T-helper 9 cell (primary cell): ENCODE measurements around the gene ZNF804B.

Experiments
- DNase-seq: peaks from one replicate; pipeline ENCODE4 v3.0.0-alpha.2; 2020

The ZNF804B gene

GRCh38 chr7:88842201-88842600 is 82.7 kb downstream of the ZNF804B start:
- no peak for DNase-seq

GRCh38 chr7:88845091-88845490 is 85.6 kb downstream of the ZNF804B start:
- DNase-seq: no peak

GRCh38 chr7:88851220-88851619 is 91.7 kb downstream of the ZNF804B start:
- DNase-seq: no peak

- no peak for DNase-seq
These were observed 99.8 kb downstream of the ZNF804B start for GRCh38 chr7:88859288-88859687.

- DNase-seq: no peak
These were observed 106.9 kb downstream of the ZNF804B start for GRCh38 chr7:88866265-88866863.

- no peak for DNase-seq
These were observed 107.7 kb downstream of the ZNF804B start for GRCh38 chr7:88867158-88867557.

GRCh38 chr7:88868456-88868855 is 109.0 kb downstream of the ZNF804B start:
- no peak for DNase-seq

- no peak for DNase-seq
These were observed 121.6 kb downstream of the ZNF804B start for GRCh38 chr7:88881136-88881535.

- no peak for DNase-seq
These were observed 125.6 kb downstream of the ZNF804B start for GRCh38 chr7:88885131-88885530.

GRCh38 chr7:88888684-88889083 is 129.2 kb downstream of the ZNF804B start:
- DNase-seq: no peak

GRCh38 chr7:88910516-88910915 is 151.0 kb downstream of the ZNF804B start:
- no peak for DNase-seq

- no peak for DNase-seq
These were observed 153.4 kb downstream of the ZNF804B start for GRCh38 chr7:88912852-88913251.

- DNase-seq: no peak
These were observed 156.1 kb downstream of the ZNF804B start for GRCh38 chr7:88915615-88916014.

- no peak for DNase-seq
These were observed 160.1 kb downstream of the ZNF804B start for GRCh38 chr7:88919478-88920131.

- no peak for DNase-seq
These were observed 163.4 kb downstream of the ZNF804B start for GRCh38 chr7:88922944-88923343.

- no peak for DNase-seq
These were observed 168.8 kb downstream of the ZNF804B start for GRCh38 chr7:88928276-88928675.

- DNase-seq: no peak
These were observed 170.2 kb downstream of the ZNF804B start for GRCh38 chr7:88929719-88930118.

GRCh38 chr7:88933285-88933684 is 173.8 kb downstream of the ZNF804B start:
- DNase-seq: no peak

- no peak for DNase-seq
These were observed 183.5 kb downstream of the ZNF804B start for GRCh38 chr7:88942815-88943501.

GRCh38 chr7:88951826-88952225 is 192.3 kb downstream of the ZNF804B start:
- DNase-seq: no peak

GRCh38 chr7:88964418-88964817 is 204.9 kb downstream of the ZNF804B start:
- no peak for DNase-seq

- DNase-seq: no peak
These were observed 205.9 kb downstream of the ZNF804B start for GRCh38 chr7:88965371-88965770.

GRCh38 chr7:88967432-88967831 is 207.9 kb downstream of the ZNF804B start:
- no peak for DNase-seq

GRCh38 chr7:88969167-88969566 is 209.7 kb downstream of the ZNF804B start:
- no peak for DNase-seq
